GM12891 (cell line): Measurements from ENCODE around the gene EXOC4.
"Not testable (repeated sequence)": the region's sequence is repeated elsewhere in the genome, so short reads cannot be mapped to it uniquely, and the experiment has no call there.

ENCODE experiments used
- DNase-seq: peaks from one replicate; pipeline ENCODE4 v3.0.0; 2011; ENCODE audit warnings: low spot score; ENCODE audit not compliant: insufficient read length
- FAIRE-seq: peaks from 2 replicates; lab custom pipeline; 2011; peaks lifted over from hg19 to GRCh38; lab: Jason Lieb, UNC
- PAX5 ChIP-seq: IDR thresholded peaks from 2 replicates; pipeline ENCODE4 v1.6.1; 2011; ENCODE audit warnings: low read length, moderate library complexity, mild to moderate bottlenecking; ENCODE audit not compliant: insufficient read depth, severe bottlenecking
- POLR2A ChIP-seq: IDR thresholded peaks from 2 replicates; pipeline ENCODE4 v1.6.1; 2011; ENCODE audit warnings: low read depth, low read length, control low read depth
- POLR2AphosphoS5 ChIP-seq: IDR thresholded peaks from 2 replicates; pipeline ENCODE4 v1.6.1; 2011; ENCODE audit warnings: low read depth, low read length, control low read depth
- POU2F2 ChIP-seq: IDR thresholded peaks from 2 replicates; pipeline ENCODE4 v1.6.1; 2011; ENCODE audit warnings: low read depth, mild to moderate bottlenecking, control low read depth, low read length, moderate library complexity
- SPI1 ChIP-seq: IDR thresholded peaks from 2 replicates; pipeline ENCODE4 v1.6.1; 2011; ENCODE audit warnings: low read depth, low read length, control low read depth
- TAF1 ChIP-seq: IDR thresholded peaks from 2 replicates; pipeline ENCODE4 v1.6.1; 2011; ENCODE audit warnings: low read depth, low read length, control low read depth

Gene EXOC4

DNA sequence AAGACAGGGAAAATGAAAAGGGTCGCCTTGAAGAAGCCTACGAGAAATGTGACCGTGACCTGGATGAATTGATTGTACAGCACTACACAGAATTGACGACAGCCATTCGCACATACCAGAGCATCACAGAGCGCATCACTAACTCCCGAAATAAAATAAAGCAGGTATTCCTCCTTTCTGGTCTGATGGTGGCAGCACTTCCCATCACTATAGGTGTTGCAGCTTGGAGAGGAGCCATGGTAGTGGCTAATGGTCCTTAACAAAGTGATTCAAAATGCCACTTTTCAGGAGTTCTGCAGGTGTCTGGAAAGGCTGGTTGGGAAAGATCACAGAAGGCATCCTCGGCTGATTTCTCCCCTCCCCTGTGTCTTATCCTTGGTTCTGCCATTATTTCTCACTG is 22.1 kb downstream of the EXOC4 start:
- FAIRE-seq, result no peak
- no peak for DNase-seq
- TF ChIP-seq SPI1 (no peak), PAX5 (no peak), TAF1 (no peak)

DNA sequence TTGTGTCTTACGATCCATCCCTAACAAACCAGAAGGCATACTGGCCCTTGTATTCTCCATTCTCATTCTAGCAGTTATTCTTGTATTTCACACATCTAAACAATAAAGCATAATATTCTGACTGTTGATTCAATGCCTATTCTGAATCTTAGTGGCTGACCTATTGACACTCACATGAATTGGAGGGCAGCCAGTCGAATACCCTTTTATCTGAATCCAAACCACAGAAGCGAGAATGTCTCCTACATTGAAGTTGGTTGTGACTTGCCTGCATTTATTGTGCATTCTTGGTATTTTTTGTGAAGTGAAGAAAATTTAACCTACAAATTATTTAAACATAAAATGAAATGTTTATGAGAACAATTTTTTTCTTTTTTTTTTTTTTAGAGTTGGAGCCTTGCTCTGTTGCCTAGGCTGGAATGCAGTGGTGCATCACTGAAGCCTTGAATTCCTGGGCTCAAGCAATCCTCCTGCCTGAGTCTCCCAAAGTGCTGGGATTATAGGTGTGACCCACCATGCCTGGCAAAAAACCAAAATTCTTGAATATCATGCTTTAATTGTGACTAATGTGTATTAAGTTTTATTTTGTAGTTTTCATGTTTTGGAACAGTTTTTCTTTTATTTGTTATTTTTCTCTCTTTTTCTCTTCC is 22.7 kb downstream of the EXOC4 start:
- TF ChIP-seq PAX5 (no peak), SPI1 (no peak), POU2F2 (no peak), TAF1 (no peak), POLR2AphosphoS5 (no peak), POLR2A (no peak)
- DNase-seq (no peak), FAIRE-seq (no peak)

DNA sequence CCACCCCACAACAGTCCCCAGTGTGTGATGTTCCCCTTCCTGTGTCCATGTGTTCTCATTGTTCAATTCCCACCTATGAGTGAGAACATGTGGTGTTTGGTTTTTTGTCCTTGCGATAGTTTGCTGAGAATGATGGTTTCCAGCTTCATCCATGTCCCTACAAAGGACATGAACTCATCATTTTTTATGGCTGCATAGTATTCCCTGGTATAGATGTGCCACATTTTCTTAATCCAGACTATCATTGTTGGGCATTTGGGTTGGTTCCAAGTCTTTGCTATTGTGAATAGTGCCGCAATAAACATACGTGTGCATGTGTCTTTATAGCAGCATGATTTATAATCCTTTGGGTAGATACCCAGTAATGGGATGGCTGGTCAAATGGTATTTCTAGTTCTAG is 26.1 kb downstream of the EXOC4 start:
- not testable (repeated sequence) for FAIRE-seq, DNase-seq

- DNase-seq, result no peak
- no peak for TF ChIP-seq POU2F2
- TF ChIP-seq PAX5, result no peak
- no peak for TF ChIP-seq POLR2A
- TF ChIP-seq POLR2AphosphoS5, result no peak
- no peak for TF ChIP-seq TAF1
- TF ChIP-seq SPI1, result no peak
- FAIRE-seq, result no peak
Observed at GRCh38 chr7:133282094-133282493, 29.2 kb downstream of the EXOC4 start.

- DNase-seq, result no peak
- FAIRE-seq, result no peak
- TF ChIP-seq TAF1 (no peak), POU2F2 (no peak), SPI1 (no peak), POLR2AphosphoS5 (no peak)
Observed at GRCh38 chr7:133284092-133284491, 31.2 kb downstream of the EXOC4 start.

GRCh38 chr7:133288970-133289369 is 36.1 kb downstream of the EXOC4 start:
- DNase-seq (no peak), FAIRE-seq (no peak)
- TF ChIP-seq POU2F2 (no peak), POLR2AphosphoS5 (no peak), POLR2A (no peak), PAX5 (no peak), TAF1 (no peak)

DNA sequence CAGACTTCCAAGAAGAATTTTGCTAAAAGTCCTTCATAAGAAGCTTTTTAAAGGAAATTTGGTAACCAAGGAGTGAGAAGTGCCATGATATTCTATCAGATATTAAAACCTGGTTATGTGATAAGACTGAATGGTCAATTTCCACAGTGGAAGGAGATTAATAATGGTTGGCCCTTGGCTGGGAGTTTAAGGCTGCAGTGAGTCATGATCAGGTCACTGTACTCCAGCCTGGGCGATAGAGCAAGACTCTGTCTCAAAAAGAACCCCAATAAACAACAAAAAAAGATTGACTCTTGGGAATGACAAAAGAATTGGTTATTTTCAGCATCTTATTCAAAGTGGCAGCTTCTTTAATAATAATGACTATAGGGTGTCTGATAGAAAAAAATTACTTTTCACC is 37.2 kb downstream of the EXOC4 start:
- DNase-seq (no peak), FAIRE-seq (no peak)
- TF ChIP-seq SPI1, result no peak
- no peak for TF ChIP-seq TAF1
- no peak for TF ChIP-seq POLR2A
- TF ChIP-seq POU2F2, result no peak
- TF ChIP-seq POLR2AphosphoS5, result no peak
- no peak for TF ChIP-seq PAX5

DNA sequence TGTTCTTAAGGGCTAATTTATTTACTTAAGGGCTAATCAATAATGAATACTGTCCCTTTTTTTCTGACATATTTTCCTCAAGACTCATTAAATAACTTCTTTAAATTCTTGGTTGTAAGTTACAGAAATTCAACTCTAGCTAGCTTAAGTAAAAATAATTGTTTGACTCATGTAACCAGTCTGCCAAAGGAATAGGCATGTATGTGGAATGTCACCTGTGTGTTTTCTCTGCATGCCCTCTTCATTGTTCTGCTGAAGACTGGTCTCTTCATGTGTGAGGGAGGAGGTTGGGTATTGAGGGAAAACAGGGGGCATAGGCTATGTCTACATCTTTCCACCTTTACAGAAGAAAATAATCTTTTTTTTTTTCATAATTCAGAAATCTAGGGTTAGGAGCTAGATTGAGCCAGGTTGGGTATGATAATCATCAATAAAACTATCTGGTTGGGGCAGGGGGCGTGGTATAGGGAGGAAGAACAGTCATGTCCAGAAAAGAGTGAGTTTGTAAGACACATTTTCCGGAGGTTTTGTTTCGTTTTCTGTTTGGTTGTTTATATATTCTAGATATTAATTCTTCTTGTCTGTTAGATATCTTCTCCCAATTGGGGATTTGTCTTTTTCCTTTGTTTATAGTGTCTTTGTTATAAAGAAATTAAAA is 37.9 kb downstream of the EXOC4 start:
- no peak for TF ChIP-seq PAX5
- TF ChIP-seq POU2F2, result no peak
- no peak for TF ChIP-seq TAF1
- no peak for TF ChIP-seq POLR2AphosphoS5
- TF ChIP-seq POLR2A, result no peak
- no peak for TF ChIP-seq SPI1
- DNase-seq (no peak), FAIRE-seq (no peak)

GRCh38 chr7:133292631-133293030 is 39.8 kb downstream of the EXOC4 start:
- TF ChIP-seq PAX5, result no peak
- no peak for TF ChIP-seq SPI1
- no peak for TF ChIP-seq POU2F2
- TF ChIP-seq POLR2A, result no peak
- no peak for TF ChIP-seq TAF1
- no peak for TF ChIP-seq POLR2AphosphoS5
- FAIRE-seq, result no peak
- no peak for DNase-seq

DNA sequence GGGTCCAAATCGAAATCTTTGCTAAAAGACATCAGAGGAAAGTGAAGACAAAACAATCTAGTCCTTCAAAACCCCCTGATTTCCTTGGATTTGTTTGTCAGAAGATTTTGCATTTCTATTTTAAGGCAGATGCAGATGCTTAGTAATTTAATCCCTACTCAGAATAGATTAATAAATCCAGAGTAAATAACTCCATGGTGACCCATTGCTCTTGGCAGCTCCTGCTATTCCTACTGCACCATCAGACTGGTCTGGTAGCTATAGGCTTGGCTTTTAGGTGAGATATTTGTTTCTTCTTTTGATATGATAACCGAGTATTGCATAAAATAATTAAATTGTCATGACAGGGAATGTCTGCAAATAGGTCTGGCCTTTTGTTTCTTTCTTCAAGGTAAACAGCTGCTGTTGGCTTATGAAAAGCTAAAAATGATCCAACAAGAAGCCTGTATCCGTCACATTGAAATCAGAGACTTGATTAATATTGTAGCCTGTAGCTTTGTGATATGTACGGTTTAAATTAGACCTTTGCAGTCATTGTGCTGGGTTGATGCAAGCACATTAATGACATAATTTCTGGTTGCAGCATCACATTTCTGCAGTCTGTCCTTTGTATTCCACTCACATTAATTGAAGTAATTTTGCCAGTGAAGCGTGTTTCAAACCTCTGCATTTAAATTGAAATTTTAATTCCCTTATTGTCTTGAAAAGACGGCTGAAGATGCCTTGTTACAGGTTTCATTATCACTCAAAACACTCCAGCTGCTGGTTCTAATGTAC is 40.7 kb downstream of the EXOC4 start:
- no peak for DNase-seq
- TF ChIP-seq POLR2AphosphoS5 (no peak), POLR2A (no peak), SPI1 (no peak), POU2F2 (no peak), TAF1 (no peak), PAX5 (no peak)
- no peak for FAIRE-seq
